Measurements from ENCODE around the gene ZNF532.

The ZNF532 gene

GRCh38 chr18:58901783-58902182 lies 37.1 kb downstream of the ZNF532 start:
- TF ChIP-seq, protein P1, sequence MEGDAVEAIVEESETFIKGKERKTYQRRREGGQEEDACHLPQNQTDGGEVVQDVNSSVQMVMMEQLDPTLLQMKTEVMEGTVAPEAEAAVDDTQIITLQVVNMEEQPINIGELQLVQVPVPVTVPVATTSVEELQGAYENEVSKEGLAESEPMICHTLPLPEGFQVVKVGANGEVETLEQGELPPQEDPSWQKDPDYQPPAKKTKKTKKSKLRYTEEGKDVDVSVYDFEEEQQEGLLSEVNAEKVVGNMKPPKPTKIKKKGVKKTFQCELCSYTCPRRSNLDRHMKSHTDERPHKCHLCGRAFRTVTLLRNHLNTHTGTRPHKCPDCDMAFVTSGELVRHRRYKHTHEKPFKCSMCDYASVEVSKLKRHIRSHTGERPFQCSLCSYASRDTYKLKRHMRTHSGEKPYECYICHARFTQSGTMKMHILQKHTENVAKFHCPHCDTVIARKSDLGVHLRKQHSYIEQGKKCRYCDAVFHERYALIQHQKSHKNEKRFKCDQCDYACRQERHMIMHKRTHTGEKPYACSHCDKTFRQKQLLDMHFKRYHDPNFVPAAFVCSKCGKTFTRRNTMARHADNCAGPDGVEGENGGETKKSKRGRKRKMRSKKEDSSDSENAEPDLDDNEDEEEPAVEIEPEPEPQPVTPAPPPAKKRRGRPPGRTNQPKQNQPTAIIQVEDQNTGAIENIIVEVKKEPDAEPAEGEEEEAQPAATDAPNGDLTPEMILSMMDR (IDR thresholded peaks at IDR 0.05; ENCODE audit: low read depth, low read length), result no peak
- no peak overlapping the region for H3K4me3 ChIP-seq (ENCODE audit: low read depth, low read length)

DNA sequence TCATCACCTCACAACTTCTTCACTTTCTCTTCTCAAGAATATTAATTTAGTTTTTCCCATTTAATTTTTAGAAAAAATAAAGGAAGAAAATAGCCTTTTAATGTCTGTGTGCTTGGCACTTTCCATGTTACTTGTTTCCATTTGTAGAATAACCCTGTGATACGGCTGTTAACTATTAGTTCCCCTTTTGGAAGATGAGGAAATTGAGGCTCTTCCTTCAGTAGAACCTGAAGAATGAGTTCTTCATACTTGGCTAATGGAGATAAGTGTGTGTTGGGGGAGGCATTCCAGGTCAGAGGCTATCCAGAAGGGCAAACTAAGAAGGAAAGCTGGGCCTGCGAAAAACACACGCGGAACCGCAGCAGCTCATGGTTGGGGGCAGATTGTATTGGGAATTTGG lies 38.3 kb downstream of the ZNF532 start:
- H3K4me3 ChIP-seq (ENCODE audit: low read depth, low read length), result no peak overlapping the region
- TF ChIP-seq, protein P1 (IDR thresholded peaks at IDR 0.05; ENCODE audit: low read depth, low read length), result no peak

DNA sequence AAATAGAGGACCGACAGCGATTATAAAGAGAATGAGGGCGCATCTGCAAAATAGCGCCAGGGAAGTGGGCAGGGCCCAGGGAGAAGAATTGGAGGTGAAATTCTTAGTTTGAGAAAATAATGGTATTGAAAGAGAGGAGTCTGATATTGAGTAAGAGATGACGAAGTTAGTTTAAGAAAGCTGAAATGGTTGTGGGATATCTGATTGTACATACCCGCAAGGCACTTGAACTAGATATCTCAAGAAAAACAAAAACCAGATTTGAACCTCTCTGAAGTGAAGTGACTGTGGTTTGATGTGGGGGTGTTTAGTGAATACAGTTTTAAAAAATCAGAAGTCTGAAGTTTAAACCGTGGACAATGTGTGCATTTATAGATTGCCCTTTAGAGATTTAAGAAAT lies 38.9 kb downstream of the ZNF532 start:
- no peak overlapping the region for H3K4me3 ChIP-seq (ENCODE audit: low read depth, low read length)
- TF ChIP-seq, protein P1 (IDR thresholded peaks at IDR 0.05; ENCODE audit: low read depth, low read length), result no peak

- TF ChIP-seq, protein P1 (IDR thresholded peaks at IDR 0.05; ENCODE audit: low read depth, low read length), result no peak
- H3K4me3 ChIP-seq (ENCODE audit: low read depth, low read length), result no peak overlapping the region
Measured at GRCh38 chr18:58905777-58906428, 41.2 kb downstream of the ZNF532 start.

- TF ChIP-seq, protein P1 (IDR thresholded peaks at IDR 0.05; ENCODE audit: low read depth, low read length), result no peak
- H3K4me3 ChIP-seq (ENCODE audit: low read depth, low read length), result no peak overlapping the region
Measured at GRCh38 chr18:58908006-58908405, 43.3 kb downstream of the ZNF532 start.

DNA sequence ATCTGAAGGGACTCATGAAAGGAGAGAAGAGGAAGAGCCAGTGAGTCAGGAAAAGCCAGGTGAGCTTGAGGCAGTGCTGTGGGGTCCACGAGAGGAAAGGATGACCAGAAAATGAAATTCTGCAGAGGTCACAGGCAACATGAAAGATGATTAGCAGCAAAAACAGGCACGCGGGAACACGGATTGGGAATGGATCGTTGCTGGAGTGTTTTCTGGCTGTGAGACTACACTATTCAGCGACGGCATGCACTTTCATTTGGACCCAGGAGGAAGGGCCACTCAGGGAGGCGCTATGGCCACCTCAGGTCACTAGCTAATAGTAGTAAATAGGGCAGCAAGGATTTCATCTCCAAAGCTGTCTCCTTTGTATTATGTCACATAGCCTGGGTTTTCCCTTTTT lies 44.8 kb downstream of the ZNF532 start:
- H3K4me3 ChIP-seq (ENCODE audit: low read depth, low read length), result no peak overlapping the region
- TF ChIP-seq, protein P1 (IDR thresholded peaks at IDR 0.05; ENCODE audit: low read depth, low read length), result no peak

DNA sequence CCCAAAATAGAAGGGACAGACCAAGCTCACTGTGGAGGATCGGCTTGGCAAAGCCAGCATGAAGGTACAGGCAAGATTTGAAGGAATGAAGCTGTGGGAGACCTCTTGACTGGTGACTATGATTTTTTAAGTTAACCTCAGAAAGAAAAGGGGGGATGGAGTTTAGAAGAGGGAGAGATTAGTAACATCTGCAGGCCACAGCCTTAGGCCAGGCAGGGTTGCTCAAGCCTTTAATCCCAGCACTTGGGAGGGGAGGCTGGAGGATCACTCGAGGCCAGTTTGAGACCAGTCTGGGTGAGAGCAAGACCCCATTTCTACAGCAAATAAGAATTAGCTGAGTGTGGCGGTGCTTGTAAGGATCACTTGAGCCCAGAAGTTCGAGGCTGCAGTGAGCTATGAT lies 46.6 kb downstream of the ZNF532 start:
- H3K4me3 ChIP-seq (ENCODE audit: low read depth, low read length), result no peak overlapping the region
- TF ChIP-seq, protein P1 (IDR thresholded peaks at IDR 0.05; ENCODE audit: low read depth, low read length), result no peak
